HEK293T (cell line): ENCODE measurements around the gene ZNF710.
A peak's percentile ranks its signal among the peaks of the same experiment; 100 is the strongest.

Experiments used
- CTCF ChIA-PET: fragments of 350-600 bp; formaldehyde crosslinking; extraction: SDS; loops from one replicate; lab custom pipeline; 2021; ENCODE audit warnings: antibody characterized with exemption, inconsistent platforms; lab: Yijun Ruan, JAX
- POLR2A ChIA-PET: fragments of 350-600 bp; formaldehyde crosslinking; extraction: SDS; loops from one replicate; lab custom pipeline; 2020; ENCODE audit warnings: antibody characterized with exemption, inconsistent platforms; lab: Yijun Ruan, JAX
- DNase-seq: peaks from one replicate; pipeline ENCODE4 v3.0.0; 2012; ENCODE audit warnings: mixed read lengths; ENCODE audit errors: extremely low spot score
- ARNT ChIP-seq: fragments of 450-650 bp; IDR thresholded peaks from 2 replicates; pipeline ENCODE4 v1.6.1; 2017; ENCODE audit warnings: mild to moderate bottlenecking
- BHLHE40 ChIP-seq: fragments of 450-650 bp; IDR thresholded peaks from 2 replicates; pipeline ENCODE4 v1.6.1; 2016; ENCODE audit warnings: mild to moderate bottlenecking, moderate library complexity, borderline replicate concordance
- CTBP1 ChIP-seq: fragments of 450-650 bp; IDR thresholded peaks from 2 replicates; pipeline ENCODE4 v1.6.1; 2016; ENCODE audit warnings: borderline replicate concordance
- ELF4 ChIP-seq: fragments of 450-650 bp; IDR thresholded peaks from 2 replicates; pipeline ENCODE4 v1.6.1; 2017; ENCODE audit warnings: antibody characterized with exemption
- FOXA1 ChIP-seq: fragments of 450-650 bp; IDR thresholded peaks from 2 replicates; pipeline ENCODE4 v1.6.1; 2016; ENCODE audit warnings: mild to moderate bottlenecking
- FOXK2 ChIP-seq: fragments of 450-650 bp; IDR thresholded peaks from 2 replicates; pipeline ENCODE4 v1.6.1; 2016; ENCODE audit warnings: mild to moderate bottlenecking
- FOXM1 ChIP-seq: fragments of 450-650 bp; IDR thresholded peaks from 2 replicates; pipeline ENCODE4 v1.6.1; 2017; ENCODE audit warnings: mild to moderate bottlenecking, borderline replicate concordance
- HDGF ChIP-seq: fragments of 450-650 bp; IDR thresholded peaks from 2 replicates; pipeline ENCODE4 v1.6.1; 2017; ENCODE audit warnings: antibody characterized with exemption, borderline replicate concordance
- L3MBTL2 ChIP-seq: fragments of 450-650 bp; conservative IDR thresholded peaks from 2 replicates; pipeline ENCODE4 v1.6.1; 2016; ENCODE audit warnings: mild to moderate bottlenecking
- LEF1 ChIP-seq: fragments of 450-650 bp; IDR thresholded peaks from 2 replicates; pipeline ENCODE4 v1.6.1; 2017; ENCODE audit warnings: mild to moderate bottlenecking, borderline replicate concordance
- NFRKB ChIP-seq: fragments of 450-650 bp; IDR thresholded peaks from 2 replicates; pipeline ENCODE4 v1.6.1; 2016; ENCODE audit warnings: mild to moderate bottlenecking, moderate library complexity
- PKNOX1 ChIP-seq: fragments of 450-650 bp; IDR thresholded peaks from 2 replicates; pipeline ENCODE4 v1.6.1; 2016
- SP1 ChIP-seq: fragments of 450-650 bp; IDR thresholded peaks from 2 replicates; pipeline ENCODE4 v1.6.1; 2017
- SUZ12 ChIP-seq: fragments of 450-650 bp; IDR thresholded peaks from 2 replicates; pipeline ENCODE4 v1.6.1; 2016; ENCODE audit warnings: mild to moderate bottlenecking
- TARDBP ChIP-seq: fragments of 450-650 bp; IDR thresholded peaks from 2 replicates; pipeline ENCODE4 v1.6.1; 2016
- ZNF384 ChIP-seq: fragments of 450-650 bp; IDR thresholded peaks from 2 replicates; pipeline ENCODE4 v1.6.1; 2016

The ZNF710 gene

GRCh38 chr15:90099868-90100831, 99.0 kb downstream of the ZNF710 start:
- no peak for DNase-seq
- ChIA-PET POLR2A (interaction anchor here (1.5 kb wide), 2 partner anchors 22 to 206 kb away, joined by 3 to 4 read pairs; partner anchors contain the start of gene AP3S2), CTCF (no interaction called here)
- TF ChIP-seq FOXK2, result no peak
- TF ChIP-seq BHLHE40, result no peak
- TF ChIP-seq SUZ12, result no peak
- TF ChIP-seq SP1, result no peak
- TF ChIP-seq ARNT, result no peak
- no peak for TF ChIP-seq CTBP1
- TF ChIP-seq FOXM1, result no peak
- no peak for TF ChIP-seq LEF1
- no peak for TF ChIP-seq HDGF
- TF ChIP-seq L3MBTL2, result no peak
- TF ChIP-seq NFRKB, result no peak
- no peak for TF ChIP-seq TARDBP
- TF ChIP-seq FOXA1, result no peak
- no peak for TF ChIP-seq ZNF384

DNA sequence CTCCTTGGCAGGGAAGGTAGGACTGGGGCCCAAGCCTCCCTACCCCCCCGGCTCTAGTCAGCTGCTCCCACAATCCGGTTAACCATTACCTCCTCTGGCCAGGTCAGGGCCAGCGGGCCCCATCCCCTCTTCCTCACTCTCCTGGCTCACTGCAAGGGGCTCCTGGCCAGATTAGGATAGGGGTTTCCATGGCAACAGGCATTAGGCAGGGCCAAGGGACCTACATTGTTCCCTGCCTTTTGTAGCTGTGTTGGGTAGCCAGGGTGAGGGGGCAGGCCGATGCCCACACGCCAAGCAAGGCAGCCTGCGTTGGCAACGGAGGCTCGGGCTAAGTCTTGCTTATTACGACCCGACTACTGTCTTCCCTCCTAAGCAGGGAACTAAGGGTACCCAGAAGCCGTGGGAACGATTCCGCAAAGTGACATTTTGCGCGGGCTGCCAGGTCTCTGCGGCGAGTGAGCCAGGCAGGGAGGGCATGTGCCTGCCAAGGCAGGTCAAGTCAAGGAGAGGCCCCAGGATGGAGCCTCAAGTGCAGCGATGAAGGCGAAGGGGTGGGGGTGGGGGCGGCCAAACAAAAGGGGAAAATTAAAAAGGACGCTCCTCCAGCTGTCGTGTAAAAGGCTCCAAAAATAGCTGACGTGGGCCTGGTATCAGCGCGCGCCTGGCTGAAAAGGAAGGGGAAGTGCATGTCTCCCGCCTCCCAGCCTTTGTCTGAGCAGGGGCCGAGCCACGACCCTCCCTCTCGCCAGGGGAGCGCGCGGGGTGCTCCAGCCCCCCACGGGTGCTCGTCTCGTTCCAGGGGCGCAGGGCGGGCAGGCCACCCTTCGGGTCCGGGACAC, 100.2 kb downstream of the ZNF710 start:
- ChIA-PET CTCF (interaction anchor here (1.4 kb wide), 1 partner anchor 42 kb away, joined by 4 read pairs; no protein-coding TSS in a partner anchor), POLR2A (interaction anchor here (1.0 to 1.9 kb wide), 9 partner anchors 8 to 340 kb away, joined by 3 to 8 read pairs (median 5); partner anchors contain the start of genes CIB1 and GDPGP1)
- TF ChIP-seq FOXA1 (no peak), ZNF384 (no peak), NFRKB (no peak), HDGF (no peak), ELF4 (no peak), ARNT (no peak), CTBP1 (no peak), PKNOX1 (no peak), L3MBTL2 (no peak), SP1 (no peak), TARDBP (no peak), LEF1 (no peak), FOXM1 (no peak), BHLHE40 (no peak), FOXK2 (no peak), SUZ12 (no peak)
- no peak for DNase-seq

DNA sequence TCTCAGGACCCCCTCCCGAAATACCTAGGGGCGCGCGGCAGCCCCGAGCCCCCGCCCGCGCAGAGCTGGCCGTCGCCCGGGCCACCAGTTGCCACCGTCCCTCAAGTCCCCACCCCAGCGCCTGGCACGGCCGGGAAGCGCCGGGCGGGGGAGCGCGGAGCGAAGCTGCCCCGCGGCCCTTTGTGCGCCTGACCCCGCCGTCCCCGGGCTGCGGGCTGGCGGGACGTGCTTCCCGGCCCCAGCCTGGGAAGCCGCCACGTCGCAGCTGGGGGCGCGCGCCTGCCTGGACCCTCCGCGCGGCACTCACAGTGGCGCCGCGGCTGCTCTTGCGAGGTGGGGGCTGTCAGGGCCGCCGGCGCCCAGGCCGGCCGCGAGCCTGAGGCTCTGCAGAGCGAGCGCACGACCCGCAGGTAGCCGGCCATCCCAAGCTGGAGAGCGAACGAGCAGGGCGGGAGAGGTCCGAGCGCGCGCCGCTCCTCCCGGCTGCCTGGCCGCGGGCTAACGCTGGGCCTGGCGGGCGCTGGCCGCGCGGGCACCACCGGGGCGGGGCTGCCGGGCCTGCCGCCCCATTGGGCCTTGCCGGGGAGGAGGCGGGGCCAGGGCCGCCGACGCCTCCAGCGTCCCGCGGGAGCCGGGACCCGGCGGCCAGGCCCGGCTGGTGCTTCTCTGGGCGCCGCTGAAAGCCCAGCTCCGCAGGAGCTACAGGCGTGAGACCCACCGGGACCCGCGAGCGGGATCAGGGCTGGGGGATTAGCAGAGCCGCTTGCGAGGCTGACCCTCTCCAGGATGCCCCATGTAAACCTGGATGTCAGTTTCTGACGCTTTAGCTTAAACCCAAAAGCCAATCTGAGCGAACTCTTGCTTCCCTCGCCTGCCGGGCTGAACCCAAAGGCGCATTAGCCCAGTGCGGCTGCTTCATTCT, 101.1 kb downstream of the ZNF710 start, which contains the start of gene IDH2:
Gene IDH2, minus strand, starts transcription at position 500 of the 922 bp plus-strand sequence. Its CDS starts 78 bp downstream, at position 422.
- ChIA-PET POLR2A (interaction anchor here (0.7 to 1.9 kb wide), 17 partner anchors 9 to 341 kb away, joined by 3 to 8 read pairs (median 4); partner anchors contain the start of genes AP3S2, ARPIN, CIB1 and GDPGP1), CTCF (interaction anchor here (0.6 to 1.4 kb wide), 5 partner anchors 11 to 119 kb away, joined by 3 to 4 read pairs (median 3); no protein-coding TSS in a partner anchor)
- DNase-seq, result peak; percentile 96
- TF ChIP-seq FOXM1 (peak; percentile 55; the same call in 1 of the 2 replicates), NFRKB (no peak), LEF1 (peak; percentile 50; the same call in 1 of the 2 replicates)

DNA sequence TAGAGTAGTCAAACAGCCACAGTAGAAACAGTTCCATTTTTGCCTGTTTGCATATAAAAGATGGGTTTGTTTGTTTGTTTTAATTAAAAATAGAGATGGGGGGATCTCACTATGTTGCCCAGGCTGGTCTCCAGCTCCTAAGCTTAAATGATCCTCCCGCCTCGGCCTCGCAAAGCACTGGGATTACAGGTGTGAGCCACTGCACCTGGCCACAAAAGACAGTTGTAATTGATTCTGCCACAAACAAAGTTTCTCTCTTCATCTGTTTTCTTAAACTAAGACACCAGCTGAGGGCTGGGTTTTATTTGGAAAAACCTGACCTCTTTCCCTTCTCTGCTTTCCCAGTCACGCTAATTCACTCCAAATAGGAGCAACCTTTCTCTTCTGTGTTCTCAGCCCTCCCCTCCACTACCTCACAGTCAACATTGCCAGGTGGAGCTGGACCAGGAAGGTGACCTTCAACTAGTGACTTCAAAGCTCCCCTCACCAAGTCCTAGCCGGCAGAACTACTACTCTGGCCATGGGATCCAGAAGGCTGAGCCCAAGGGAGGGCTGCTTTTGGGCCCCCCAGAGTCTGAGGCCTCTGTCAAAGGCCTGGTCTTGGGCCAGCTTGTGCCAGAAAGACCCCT, 102.7 kb downstream of the ZNF710 start:
- TF ChIP-seq TARDBP, result no peak
- no peak for TF ChIP-seq CTBP1
- TF ChIP-seq FOXM1, result no peak
- TF ChIP-seq BHLHE40, result no peak
- no peak for TF ChIP-seq ZNF384
- TF ChIP-seq SUZ12, result no peak
- TF ChIP-seq ELF4, result no peak
- no peak for TF ChIP-seq FOXK2
- no peak for TF ChIP-seq NFRKB
- no peak for TF ChIP-seq PKNOX1
- TF ChIP-seq FOXA1, result no peak
- TF ChIP-seq LEF1, result no peak
- DNase-seq, result no peak
- ChIA-PET POLR2A (no interaction called here), CTCF (interaction anchor here (0.6 kb wide), 1 partner anchor 229 kb away, joined by 3 read pairs; no protein-coding TSS in a partner anchor)

DNA sequence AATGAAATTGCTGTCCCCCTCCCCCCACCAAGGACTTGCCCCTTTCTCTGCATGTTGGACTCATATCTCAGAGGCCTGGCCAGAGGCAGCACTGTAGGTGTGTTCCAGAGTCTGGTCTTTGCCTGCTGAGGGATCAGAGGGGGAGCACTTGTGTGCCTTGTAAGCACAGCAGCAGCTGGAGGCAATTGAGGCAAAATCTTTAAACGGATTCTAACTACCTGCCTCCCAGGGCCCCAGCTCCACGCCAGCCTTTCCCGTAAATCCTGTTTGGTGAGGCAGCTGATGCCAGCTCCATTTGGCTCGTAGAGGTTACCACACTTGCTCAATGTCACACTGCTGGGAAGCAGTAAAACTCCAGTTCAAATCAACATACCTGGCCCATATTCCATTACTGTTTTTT, 103.4 kb downstream of the ZNF710 start:
- POLR2A ChIA-PET, result no interaction called here
- TF ChIP-seq LEF1 (no peak), ZNF384 (no peak), ELF4 (no peak), FOXM1 (no peak), SP1 (no peak), FOXK2 (no peak), SUZ12 (no peak), ARNT (no peak), HDGF (no peak), FOXA1 (no peak), CTBP1 (no peak), TARDBP (no peak), NFRKB (no peak), BHLHE40 (no peak), PKNOX1 (no peak), L3MBTL2 (no peak)
- CTCF ChIA-PET, result interaction anchor here (0.6 kb wide), 1 partner anchor 230 kb away, joined by 3 read pairs; no protein-coding TSS in a partner anchor
- DNase-seq, result no peak
